ENCODE results near the gene MUC16.

DNA sequence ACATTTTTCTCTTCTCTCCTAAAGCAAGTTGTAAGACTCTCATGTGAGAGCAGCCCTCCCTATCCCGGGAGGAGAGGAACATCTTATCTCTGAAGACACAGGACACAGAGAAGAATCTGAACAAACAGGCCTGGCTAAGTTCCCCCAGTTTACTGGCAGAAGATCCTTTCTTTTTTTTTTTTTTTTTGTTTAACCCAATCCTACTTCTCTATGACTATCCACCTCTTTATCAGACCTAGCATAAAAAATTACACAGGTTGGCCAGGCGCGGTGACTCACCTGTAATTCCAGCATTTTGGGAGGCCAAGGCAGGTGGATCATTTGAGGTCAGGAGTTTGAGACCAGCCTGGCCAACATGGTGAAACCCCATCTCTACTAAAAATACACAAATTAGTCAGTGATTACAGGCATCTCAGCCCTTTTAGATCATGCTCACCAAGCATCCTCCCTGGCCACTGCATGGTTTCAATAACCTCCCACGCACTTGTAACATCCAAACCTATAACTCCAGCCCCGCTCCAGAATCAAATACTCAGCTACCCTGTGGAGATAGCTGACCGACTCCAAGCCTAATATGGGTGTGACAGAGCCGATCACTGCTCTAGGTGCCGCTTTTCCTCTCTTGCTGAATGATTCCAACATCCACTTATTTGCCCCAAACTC lies 27.3 kb upstream of the MUC16 start:
- TF ChIP-seq, protein P1, sequence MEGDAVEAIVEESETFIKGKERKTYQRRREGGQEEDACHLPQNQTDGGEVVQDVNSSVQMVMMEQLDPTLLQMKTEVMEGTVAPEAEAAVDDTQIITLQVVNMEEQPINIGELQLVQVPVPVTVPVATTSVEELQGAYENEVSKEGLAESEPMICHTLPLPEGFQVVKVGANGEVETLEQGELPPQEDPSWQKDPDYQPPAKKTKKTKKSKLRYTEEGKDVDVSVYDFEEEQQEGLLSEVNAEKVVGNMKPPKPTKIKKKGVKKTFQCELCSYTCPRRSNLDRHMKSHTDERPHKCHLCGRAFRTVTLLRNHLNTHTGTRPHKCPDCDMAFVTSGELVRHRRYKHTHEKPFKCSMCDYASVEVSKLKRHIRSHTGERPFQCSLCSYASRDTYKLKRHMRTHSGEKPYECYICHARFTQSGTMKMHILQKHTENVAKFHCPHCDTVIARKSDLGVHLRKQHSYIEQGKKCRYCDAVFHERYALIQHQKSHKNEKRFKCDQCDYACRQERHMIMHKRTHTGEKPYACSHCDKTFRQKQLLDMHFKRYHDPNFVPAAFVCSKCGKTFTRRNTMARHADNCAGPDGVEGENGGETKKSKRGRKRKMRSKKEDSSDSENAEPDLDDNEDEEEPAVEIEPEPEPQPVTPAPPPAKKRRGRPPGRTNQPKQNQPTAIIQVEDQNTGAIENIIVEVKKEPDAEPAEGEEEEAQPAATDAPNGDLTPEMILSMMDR (IDR thresholded peaks at IDR 0.05; ENCODE audit: poor library complexity, severe bottlenecking), result no peak
- no peak for TF ChIP-seq SMC3 (conservative IDR thresholded peaks at IDR 0.05; ENCODE audit: poor library complexity)

Data from neural cell (in vitro differentiated cells).